Kidney (tissue), 14 donors: ENCODE results near the gene MARCHF10. TPM values are rescaled to one million over a fixed set of nuclear protein-coding genes. Genes with fewer than 3 reads are reported as not detected.

Source experiments
- DNase-seq, 5 donors: peaks; one replicate each; pipeline ENCODE4 v3.0.0-alpha.2; 2013 to 2020
- FAIRE-seq: peaks from 2 replicates; lab custom pipeline; 2012; peaks lifted over from hg19 to GRCh38; lab: Jason Lieb, UNC
- H3K27ac ChIP-seq, 2 donors: one replicate each; pipeline ENCODE4 v1.7.0; 2013; ENCODE audit warnings: low read depth in 2 of 2, low read length in 2 of 2, inconsistent platforms in 1 of 2
- H3K27me3 ChIP-seq: one replicate; pipeline ENCODE4 v1.7.1; 2013; ENCODE audit warnings: low read length, inconsistent platforms; ENCODE audit not compliant: control insufficient read depth, insufficient read depth
- H3K36me3 ChIP-seq, 3 donors: one replicate each; pipeline versions ENCODE4 v1.7.0 to v1.7.1; 2013; ENCODE audit warnings: low read length in 3 of 3, control low read depth in 1 of 3, inconsistent platforms in 1 of 3; ENCODE audit not compliant: insufficient read depth in 3 of 3, control insufficient read depth in 2 of 3
- H3K4me1 ChIP-seq, 3 donors: one replicate each; pipeline versions ENCODE4 v1.7.0 to v1.7.1; 2013; ENCODE audit warnings: low read length in 3 of 3, inconsistent platforms in 1 of 3, low read depth in 1 of 3; ENCODE audit not compliant: control insufficient read depth in 2 of 3, insufficient read depth in 2 of 3
- H3K4me3 ChIP-seq, 3 donors: one replicate each; pipeline versions ENCODE4 v1.7.0 to v1.8.1; 2013; ENCODE audit warnings: low read length in 3 of 3, control low read depth in 1 of 3, inconsistent platforms in 1 of 3
- H3K9ac ChIP-seq, 3 donors: one replicate each; pipeline versions ENCODE4 v1.7.0 to v1.7.1; 2013; ENCODE audit warnings: low read length in 3 of 3, control low read depth in 1 of 3, inconsistent platforms in 1 of 3
- H3K9me3 ChIP-seq, 3 donors: one replicate each; pipeline versions ENCODE4 v1.7.0 to v1.7.1; 2013; ENCODE audit warnings: low read length in 3 of 3, control low read depth in 1 of 3, inconsistent platforms in 1 of 3; ENCODE audit not compliant: control insufficient read depth in 2 of 3, insufficient read depth in 1 of 3
- intact Hi-C: fragments of 100-400 bp; cut with DNase I; formaldehyde crosslinking; loops from one replicate; pipeline ENCODE4 v1.11.1; 2022
- polyA plus RNA-seq: library from polyadenylated mRNA; stranded (reverse); fragments of 350-450 nt; fragmentation: Illumina TruSeq; extraction: RNeasy Lipid Tissue Mini Kit (QIAGEN cat#74804); gene quantifications from one replicate; pipeline ENCODE4 v1.2.3, GENCODE V29; 2014; ENCODE audit warnings: low read depth, low replicate concordance; ENCODE audit not compliant: insufficient read depth
- total RNA-seq: library from RNA; stranded (reverse); fragmentation: NEBNext Ultra II Directional; extraction: Animal tissue kit (Norgen Biotek cat#: 25700); gene quantifications from one replicate; pipeline ENCODE4 v1.2.1, GENCODE V29; 2021
- TF ChIP-seq, protein P1 (sequence below): IDR thresholded peaks from 3 replicates; pipeline ENCODE4 v1.5.1; 2012; ENCODE audit warnings: mild to moderate bottlenecking, moderate library complexity, borderline replicate concordance; ENCODE audit not compliant: insufficient read depth; ENCODE audit errors: extremely low read depth
- donor health status: control.
- donor health status: control.
- donor health status: control.
- donor health status: control.
- donor health status: control.
- donor health status: DM: yes; HTN: yes; CAD: no.
- donor health status: Normal renal cell carcinoma (clear cell type).

Gene MARCHF10
- total and polyA plus RNA-seq, 2 donors from 2014 or later, result 0.66 to 6.3 TPM

DNA sequence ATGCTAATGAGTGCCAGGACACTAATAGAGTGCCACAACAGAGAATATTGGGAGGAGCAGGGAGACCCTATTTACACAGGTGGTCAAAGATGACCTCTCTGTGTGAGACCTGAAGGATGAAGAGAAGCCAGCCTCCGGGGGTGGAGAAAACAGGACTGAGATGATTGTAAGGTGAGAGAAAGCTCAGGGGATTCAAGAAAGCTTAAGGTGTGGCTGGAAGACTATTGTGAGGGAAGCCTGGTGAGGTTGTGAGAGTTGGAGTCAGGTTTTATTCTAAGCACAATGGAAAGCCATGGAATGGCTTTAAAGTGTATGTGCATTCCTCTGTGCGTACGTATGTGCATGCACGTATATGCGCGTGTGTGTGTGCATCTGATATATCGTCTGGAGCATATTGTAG lies 10.4 kb upstream of the MARCHF10 start:
- TF ChIP-seq, protein P1, sequence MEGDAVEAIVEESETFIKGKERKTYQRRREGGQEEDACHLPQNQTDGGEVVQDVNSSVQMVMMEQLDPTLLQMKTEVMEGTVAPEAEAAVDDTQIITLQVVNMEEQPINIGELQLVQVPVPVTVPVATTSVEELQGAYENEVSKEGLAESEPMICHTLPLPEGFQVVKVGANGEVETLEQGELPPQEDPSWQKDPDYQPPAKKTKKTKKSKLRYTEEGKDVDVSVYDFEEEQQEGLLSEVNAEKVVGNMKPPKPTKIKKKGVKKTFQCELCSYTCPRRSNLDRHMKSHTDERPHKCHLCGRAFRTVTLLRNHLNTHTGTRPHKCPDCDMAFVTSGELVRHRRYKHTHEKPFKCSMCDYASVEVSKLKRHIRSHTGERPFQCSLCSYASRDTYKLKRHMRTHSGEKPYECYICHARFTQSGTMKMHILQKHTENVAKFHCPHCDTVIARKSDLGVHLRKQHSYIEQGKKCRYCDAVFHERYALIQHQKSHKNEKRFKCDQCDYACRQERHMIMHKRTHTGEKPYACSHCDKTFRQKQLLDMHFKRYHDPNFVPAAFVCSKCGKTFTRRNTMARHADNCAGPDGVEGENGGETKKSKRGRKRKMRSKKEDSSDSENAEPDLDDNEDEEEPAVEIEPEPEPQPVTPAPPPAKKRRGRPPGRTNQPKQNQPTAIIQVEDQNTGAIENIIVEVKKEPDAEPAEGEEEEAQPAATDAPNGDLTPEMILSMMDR, result no peak
- Histone ChIP-seq H3K4me1 (peaks cover 0 to 9% (median 6%) of the 10 kb centered on the region in 3 donors), H3K9me3 (peaks cover 0 to 6% (median 2%) of the 10 kb centered on the region in 3 donors), H3K36me3 (no peaks in the 10 kb centered on the region), H3K27ac (no peak overlapping the region), H3K27me3 (no peaks in the 10 kb centered on the region), H3K4me3 (no peak overlapping the region), H3K9ac (no peak overlapping the region)
- DNase-seq (no peak), FAIRE-seq (no peak)
- intact Hi-C loops, result no loop called here

DNA sequence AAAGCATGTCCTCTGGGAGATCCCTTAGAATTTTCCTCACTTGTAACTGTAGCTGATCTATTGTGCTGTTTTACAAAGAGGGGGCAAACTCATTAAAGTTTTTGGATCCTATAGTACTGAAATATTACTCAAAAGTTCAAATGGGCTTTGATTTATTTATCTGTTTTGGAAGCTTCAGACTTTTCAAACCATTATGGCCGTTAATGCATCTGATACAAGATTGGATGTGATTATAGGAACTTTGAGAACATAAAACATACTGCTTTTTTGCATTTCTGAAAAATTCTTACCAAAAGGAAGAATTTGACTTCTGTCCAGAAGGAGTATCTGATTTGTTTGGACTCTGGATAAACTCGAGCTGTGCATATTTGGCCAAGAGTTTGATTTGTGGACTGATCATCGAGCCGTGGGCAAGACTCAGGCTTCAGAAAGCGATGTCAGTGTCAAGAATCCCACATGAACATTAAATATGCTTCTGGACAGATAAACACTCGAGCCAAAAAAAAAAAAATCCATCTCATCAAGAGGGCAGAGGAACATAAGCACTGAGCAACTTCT lies 8.2 kb upstream of the MARCHF10 start:
- H3K9me3 ChIP-seq, result peaks cover 0 to 6% (median 2%) of the 10 kb centered on the region in 3 donors
- no peak overlapping the region for H3K4me3 ChIP-seq
- intact Hi-C loops, result no loop called here
- no peak overlapping the region for H3K9ac ChIP-seq
- peaks cover 0 to 9% (median 6%) of the 10 kb centered on the region in 3 donors for H3K4me1 ChIP-seq
- no peaks in the 10 kb centered on the region for H3K27me3 ChIP-seq
- TF ChIP-seq, protein P1, result no peak
- H3K27ac ChIP-seq, result no peak overlapping the region
- no peaks in the 10 kb centered on the region for H3K36me3 ChIP-seq
- no peak for FAIRE-seq
- peak in 1 of 5 donors; percentile 55 for DNase-seq

DNA sequence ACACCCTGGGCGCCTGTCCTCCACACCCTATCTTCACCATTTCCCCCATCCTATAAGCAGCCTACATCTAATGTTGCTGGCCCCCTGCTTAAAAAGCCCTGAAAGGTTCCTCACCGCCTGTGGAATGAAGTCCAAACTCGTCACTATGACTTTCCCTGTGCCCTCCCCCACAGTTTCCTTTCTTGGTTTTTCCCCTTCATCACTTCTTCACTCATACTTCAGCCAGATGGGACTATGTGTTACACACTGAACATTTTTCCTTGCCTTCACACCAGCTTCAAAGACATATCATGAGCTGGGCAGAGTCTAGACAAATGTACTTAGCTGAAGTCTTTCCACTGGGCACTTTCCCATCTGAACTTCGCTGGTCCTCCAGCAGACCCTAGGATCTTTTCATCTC lies 1.5 kb upstream of the MARCHF10 start:
- H3K9me3 ChIP-seq, result peaks cover 0 to 6% (median 2%) of the 10 kb centered on the region in 3 donors
- H3K9ac ChIP-seq, result no peak overlapping the region
- no peaks in the 10 kb centered on the region for H3K27me3 ChIP-seq
- DNase-seq (no peak), FAIRE-seq (no peak)
- intact Hi-C loops, result no loop called here
- H3K27ac ChIP-seq, result no peak overlapping the region
- H3K4me1 ChIP-seq, result no peaks in the 10 kb centered on the region
- no peaks in the 10 kb centered on the region for H3K36me3 ChIP-seq
- TF ChIP-seq, protein P1, result no peak
- no peak overlapping the region for H3K4me3 ChIP-seq

DNA sequence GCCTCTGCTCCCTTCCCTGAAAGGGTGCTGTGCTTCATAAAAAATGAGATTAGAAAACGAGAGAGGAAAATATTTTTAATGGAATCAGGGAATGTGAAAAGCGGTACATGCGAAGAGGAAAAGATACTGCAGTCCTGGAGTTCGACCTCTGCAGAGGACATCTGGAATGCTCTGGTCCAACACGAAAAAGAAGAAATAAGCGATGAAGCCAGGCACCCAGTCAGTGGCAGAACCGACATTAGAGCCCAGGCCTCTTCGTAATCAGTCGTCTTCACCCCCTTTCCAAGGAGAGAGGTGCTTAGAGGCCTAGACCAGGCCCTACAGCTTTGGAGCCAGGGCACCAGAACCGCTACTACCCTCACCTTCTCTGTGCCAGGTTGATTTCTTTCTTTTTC lies 459 bp upstream of the MARCHF10 start:
- Histone ChIP-seq H3K9ac (no peak overlapping the region), H3K4me3 (peak overlapping the region in 1 of 3 donors; percentile 17), H3K9me3 (peaks cover 0 to under 1% (median 0%) of the 10 kb centered on the region in 3 donors), H3K4me1 (no peaks in the 10 kb centered on the region), H3K27ac (no peak overlapping the region), H3K27me3 (no peaks in the 10 kb centered on the region), H3K36me3 (no peaks in the 10 kb centered on the region)
- DNase-seq, result no peak
- no peak for FAIRE-seq
- intact Hi-C loops, result no loop called here
- TF ChIP-seq, protein P1, result no peak
